Hepatocyte (in vitro differentiated cells): Measurements from ENCODE around the gene ZNHIT1.

Experiments used
- EZH2 ChIP-seq: fragments of 200-600 bp; sonication (generic); IDR thresholded peaks from 2 replicates; pipeline ENCODE4 v1.6.1; 2016; ENCODE audit warnings: antibody characterized with exemption, mild to moderate bottlenecking, borderline replicate concordance
- EZH2phosphoT487 ChIP-seq: fragments of 200-600 bp; sonication (generic); IDR thresholded peaks from one replicate; pipeline ENCODE4 v1.6.1; 2018; ENCODE audit warnings: antibody characterized with exemption, mild to moderate bottlenecking, low read depth, moderate library complexity; ENCODE audit not compliant: unreplicated experiment, severe bottlenecking
- TF ChIP-seq, protein P1 (sequence below): fragments of 200-600 bp; sonication (generic); IDR thresholded peaks from 2 replicates; pipeline ENCODE4 v1.5.1; 2016; ENCODE audit warnings: antibody characterized with exemption, mild to moderate bottlenecking; ENCODE audit not compliant: poor library complexity

DNA sequence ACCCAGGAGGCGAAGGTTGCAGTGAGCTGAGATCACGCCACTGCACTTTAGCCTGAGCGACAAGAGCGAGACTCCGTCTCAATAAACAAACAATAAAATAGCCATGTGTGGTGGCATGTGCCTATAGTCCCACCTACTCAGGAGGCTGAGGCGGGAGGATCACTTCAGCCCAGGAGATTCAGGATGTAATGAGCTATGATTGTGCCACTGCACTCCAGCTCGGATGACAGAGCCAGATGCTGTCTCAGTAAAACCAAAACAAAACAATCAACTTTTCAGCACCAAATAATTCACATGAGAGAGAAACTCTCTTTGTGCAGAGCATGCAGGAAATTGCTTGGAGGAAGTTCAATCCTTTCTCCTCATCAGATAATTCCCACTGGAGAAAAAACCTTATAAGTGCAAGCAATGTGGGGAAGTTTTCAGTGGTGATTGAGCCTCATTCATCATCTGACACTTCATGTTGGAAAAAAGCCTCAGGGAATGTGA lies 40.3 kb downstream of the ZNHIT1 start:
- TF ChIP-seq, protein P1, sequence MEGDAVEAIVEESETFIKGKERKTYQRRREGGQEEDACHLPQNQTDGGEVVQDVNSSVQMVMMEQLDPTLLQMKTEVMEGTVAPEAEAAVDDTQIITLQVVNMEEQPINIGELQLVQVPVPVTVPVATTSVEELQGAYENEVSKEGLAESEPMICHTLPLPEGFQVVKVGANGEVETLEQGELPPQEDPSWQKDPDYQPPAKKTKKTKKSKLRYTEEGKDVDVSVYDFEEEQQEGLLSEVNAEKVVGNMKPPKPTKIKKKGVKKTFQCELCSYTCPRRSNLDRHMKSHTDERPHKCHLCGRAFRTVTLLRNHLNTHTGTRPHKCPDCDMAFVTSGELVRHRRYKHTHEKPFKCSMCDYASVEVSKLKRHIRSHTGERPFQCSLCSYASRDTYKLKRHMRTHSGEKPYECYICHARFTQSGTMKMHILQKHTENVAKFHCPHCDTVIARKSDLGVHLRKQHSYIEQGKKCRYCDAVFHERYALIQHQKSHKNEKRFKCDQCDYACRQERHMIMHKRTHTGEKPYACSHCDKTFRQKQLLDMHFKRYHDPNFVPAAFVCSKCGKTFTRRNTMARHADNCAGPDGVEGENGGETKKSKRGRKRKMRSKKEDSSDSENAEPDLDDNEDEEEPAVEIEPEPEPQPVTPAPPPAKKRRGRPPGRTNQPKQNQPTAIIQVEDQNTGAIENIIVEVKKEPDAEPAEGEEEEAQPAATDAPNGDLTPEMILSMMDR = no peak
- TF ChIP-seq EZH2 = no peak
- no peak for TF ChIP-seq EZH2phosphoT487
